GM12873 (cell line): ENCODE results near the gene ASCC2.

Experiments
- TF ChIP-seq, protein P1 (sequence below): IDR thresholded peaks from 2 replicates; pipeline ENCODE4 v1.5.1; 2012; ENCODE audit warnings: low read depth, mild to moderate bottlenecking, moderate library complexity, low read length, control low read depth; ENCODE audit not compliant: insufficient read depth; ENCODE audit errors: missing control alignments

ASCC2 gene

DNA sequence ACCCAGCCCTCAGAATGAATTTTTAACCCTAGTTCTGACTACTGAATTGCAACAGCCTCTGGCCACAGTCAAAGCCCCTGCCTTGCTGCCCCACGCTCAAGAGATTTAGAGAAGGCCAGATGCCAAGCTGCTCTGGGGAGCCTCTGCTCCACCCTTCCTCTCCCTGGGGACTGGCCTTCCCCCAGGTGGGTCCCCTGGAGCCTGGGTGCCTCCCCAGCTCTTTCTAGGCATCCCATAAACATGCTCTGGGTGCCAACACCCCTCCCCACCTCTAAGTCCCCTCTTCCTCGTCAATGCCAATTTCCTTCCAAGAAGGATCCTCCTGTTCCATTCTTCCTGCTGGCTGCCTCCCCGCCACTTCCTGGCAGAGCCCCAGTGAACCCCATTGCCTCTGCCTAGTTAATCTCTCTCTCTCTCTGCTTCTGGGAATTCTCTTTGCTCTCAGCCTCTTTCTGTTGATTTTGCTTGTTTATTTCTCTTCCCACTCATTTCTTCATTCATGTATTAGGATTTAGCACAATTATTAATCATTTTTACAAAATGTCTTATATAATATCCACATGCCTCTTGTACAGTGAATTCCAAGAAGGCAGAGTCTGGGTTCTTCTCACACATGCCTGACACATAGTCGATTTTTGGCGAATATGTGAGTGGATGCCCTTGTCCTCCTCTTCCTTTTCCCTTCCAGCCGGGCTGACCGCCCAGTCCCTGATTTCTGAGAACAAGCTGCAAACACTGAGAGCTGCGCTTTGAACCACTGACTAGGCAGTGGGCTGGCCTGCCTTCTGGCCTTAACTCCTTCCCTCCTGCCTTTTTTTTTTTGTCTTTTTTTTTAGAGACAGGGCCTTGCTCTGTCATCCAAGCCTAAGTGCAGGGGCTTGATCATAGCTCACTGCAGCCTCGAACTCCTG is 53.4 kb downstream of the ASCC2 start:
- TF ChIP-seq, protein P1, sequence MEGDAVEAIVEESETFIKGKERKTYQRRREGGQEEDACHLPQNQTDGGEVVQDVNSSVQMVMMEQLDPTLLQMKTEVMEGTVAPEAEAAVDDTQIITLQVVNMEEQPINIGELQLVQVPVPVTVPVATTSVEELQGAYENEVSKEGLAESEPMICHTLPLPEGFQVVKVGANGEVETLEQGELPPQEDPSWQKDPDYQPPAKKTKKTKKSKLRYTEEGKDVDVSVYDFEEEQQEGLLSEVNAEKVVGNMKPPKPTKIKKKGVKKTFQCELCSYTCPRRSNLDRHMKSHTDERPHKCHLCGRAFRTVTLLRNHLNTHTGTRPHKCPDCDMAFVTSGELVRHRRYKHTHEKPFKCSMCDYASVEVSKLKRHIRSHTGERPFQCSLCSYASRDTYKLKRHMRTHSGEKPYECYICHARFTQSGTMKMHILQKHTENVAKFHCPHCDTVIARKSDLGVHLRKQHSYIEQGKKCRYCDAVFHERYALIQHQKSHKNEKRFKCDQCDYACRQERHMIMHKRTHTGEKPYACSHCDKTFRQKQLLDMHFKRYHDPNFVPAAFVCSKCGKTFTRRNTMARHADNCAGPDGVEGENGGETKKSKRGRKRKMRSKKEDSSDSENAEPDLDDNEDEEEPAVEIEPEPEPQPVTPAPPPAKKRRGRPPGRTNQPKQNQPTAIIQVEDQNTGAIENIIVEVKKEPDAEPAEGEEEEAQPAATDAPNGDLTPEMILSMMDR = no peak

DNA sequence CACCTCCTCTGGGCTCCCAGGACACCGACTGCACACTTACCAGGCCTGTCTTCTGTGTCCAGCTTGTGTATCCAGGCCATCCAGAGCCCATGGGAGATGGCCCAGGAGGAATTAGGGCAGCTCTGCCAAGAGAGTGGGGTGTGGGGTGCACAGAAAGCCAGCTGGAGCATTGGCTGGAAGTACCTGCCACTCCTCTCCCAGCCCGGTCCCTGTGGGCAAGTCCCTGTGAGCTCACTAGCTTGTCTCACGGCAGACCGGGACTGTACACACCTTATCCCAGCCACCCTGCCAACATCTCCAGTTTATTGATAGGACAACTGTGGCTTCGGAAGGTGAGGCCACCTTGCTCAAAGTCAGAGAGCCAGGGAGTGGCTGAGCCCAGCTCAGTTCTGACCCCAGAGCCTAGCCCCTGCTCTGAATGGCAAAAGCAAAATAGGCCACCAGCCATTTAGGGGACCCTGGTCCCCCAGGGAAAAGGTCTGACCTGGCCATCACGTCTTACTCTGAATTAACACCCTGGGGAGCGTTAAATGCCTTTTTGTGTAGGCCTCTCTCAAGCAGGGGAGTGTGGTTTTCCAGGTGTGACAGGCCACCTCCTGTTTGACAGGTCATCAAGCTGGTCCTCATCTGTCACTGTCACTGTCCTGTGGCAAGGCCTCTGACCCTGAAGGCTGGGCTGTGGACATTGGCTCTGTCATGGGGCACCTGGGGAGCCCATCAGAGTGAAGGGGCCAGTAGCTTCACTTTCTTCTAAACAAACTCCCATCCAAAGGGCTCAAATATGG is 55.8 kb downstream of the ASCC2 start:
- TF ChIP-seq, protein P1 = no peak

DNA sequence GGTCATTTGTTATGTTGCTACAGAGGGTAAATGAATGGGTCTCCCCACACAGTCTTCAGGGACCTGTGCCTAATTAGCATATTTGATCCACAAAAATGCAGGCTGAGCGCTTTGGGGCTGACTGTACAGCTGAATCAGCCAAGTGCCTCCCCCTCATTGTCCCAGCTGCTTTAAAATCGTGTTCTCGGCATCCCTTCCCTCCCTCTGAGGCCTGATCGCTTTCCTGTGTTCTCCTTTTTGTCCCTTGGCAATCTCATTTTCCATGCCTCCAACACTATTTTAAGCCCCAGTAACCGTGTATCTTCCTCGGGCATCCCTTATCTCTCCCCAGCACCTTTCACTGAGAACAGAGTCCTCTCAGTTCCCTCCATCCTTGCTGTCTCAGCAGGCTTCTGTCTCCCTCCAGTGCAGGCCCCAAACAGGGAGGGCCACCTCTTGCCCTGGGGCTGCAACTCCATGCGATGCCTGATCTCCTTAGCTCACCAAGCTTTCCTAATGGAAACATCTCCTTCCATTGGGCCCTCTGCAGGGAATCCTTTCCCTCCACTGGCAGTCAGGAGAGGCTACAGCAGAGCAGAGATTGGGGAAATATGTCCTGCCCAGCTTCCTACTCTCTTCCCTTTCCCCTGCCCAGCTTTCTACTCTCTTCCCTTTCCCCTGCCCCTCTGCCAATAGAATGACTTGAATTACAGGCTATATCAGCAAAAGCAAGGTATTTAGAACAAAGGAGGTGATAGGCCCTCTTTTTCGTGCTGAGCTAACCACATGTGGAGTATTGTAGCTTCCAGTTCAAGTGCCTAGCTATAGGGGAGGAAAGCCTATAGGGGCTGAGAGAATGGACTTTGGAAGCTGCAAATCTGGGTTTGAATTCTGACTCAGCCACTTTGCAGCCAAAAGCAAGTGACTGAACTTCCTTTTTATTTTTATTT is 57.1 kb downstream of the ASCC2 start:
- TF ChIP-seq, protein P1 = no peak

DNA sequence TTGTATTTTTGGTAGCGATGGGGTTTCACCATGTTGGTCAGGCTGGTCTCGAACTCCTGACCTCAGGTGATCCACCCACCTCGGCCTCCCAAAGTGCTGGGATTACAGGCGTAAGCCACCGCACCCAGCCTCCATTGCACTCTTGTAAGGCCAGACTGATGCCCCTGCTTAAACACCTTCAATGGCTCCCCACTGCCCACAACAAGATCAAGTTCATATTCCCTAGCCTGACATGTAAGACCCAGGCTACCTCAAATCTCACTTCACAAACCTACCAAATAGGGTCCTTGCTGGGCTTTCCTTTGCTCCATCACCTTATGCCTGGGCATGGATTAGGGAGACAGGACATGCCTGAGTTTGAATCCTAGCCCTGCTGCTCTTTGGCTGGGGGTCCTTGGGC is 57.9 kb downstream of the ASCC2 start:
- TF ChIP-seq, protein P1 = no peak

DNA sequence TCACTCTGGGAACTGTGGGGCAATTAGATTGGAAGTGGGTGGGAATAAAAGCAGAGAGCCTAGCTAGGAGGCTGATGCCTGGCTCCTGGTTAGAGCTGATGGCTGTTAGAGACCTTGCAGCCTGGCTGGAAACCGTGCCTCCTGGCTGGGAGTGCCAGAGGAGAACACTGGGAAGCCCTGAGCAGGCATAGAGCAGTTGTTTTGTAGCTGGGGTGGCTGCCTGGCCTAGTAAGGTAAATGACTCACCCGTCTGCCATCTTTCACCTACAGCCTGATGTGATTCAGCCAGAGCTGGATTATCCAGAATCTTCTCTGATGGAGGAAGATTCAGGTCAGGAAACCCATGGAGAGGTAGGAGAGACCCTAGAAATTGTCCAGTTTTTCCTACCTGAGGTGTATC is 64.8 kb downstream of the ASCC2 start:
- TF ChIP-seq, protein P1 = no peak

DNA sequence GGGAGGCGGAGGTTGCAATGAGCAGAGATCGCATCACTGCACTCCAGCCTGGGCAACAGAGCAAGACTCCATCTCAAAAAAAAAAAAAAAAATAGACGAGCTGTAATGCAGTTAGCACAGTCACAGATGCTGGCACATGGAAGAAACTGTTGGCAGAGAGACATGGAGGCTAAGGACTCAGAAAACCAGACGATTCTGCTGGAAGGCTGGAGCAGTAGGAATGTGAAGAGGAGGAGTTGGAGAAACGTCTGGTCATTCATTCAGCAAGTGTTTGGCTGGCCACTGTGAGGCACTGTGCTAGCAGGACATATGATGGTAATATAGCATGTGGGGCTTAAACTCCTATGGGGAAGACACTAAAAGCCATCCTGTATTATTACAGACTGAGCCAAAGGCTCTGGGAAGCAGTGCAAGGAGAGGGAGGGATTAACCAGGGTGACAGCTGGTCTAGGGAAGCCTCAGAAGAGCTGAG is 65.9 kb downstream of the ASCC2 start:
- TF ChIP-seq, protein P1 = peak; percentile 36
